Astrocyte of the cerebellum (primary cell): ENCODE results near the gene UROS.

ENCODE experiments used
- DNase-seq: peaks from one replicate; pipeline ENCODE4 v3.0.0-alpha.2; 2011; ENCODE audit warnings: low read depth
- H3K4me3 ChIP-seq: 2 replicates; pipeline ENCODE4 v1.5.1; 2011; ENCODE audit warnings: mild to moderate bottlenecking, low read depth, low read length, moderate library complexity
- CTCF ChIP-seq: IDR thresholded peaks from 2 replicates; pipeline ENCODE4 v1.5.1; 2012; ENCODE audit warnings: low read length, low read depth, moderate library complexity, mild to moderate bottlenecking; ENCODE audit errors: missing control alignments
- in situ Hi-C: cut with HindIII; loops from 2 replicates; pipeline ENCODE4 v1.10.0; 2017; ENCODE audit warnings: low sequenced_read_pairs

Gene UROS

GRCh38 chr10:125820701-125821100 lies 2.4 kb downstream of the UROS start:
- TF ChIP-seq CTCF = no peak
- DNase-seq = no peak
- in situ Hi-C loops = no loop called here
- H3K4me3 ChIP-seq = no peak overlapping the region

GRCh38 chr10:125817337-125817946 lies 5.6 kb downstream of the UROS start:
- TF ChIP-seq CTCF = no peak
- no peak overlapping the region for H3K4me3 ChIP-seq
- in situ Hi-C loops = no loop called here
- no peak for DNase-seq

- no peak for DNase-seq
- no peak for TF ChIP-seq CTCF
- in situ Hi-C loops = no loop called here
- H3K4me3 ChIP-seq = no peak overlapping the region
These were observed 6.5 kb downstream of the UROS start for GRCh38 chr10:125816548-125816947.

- H3K4me3 ChIP-seq = no peak overlapping the region
- in situ Hi-C loops = no loop called here
- DNase-seq = no peak
- no peak for TF ChIP-seq CTCF
These were observed 7.3 kb downstream of the UROS start for GRCh38 chr10:125815764-125816163.

GRCh38 chr10:125812128-125812750 lies 10.8 kb downstream of the UROS start:
- in situ Hi-C loops = no loop called here
- no peak overlapping the region for H3K4me3 ChIP-seq
- peak; percentile 40 for DNase-seq
- no peak for TF ChIP-seq CTCF

- H3K4me3 ChIP-seq = no peak overlapping the region
- TF ChIP-seq CTCF = no peak
- in situ Hi-C loops = no loop called here
- no peak for DNase-seq
These were observed 11.8 kb downstream of the UROS start for GRCh38 chr10:125811251-125811650.
